HL-60 (cell line): ENCODE results near the gene LRRC39.

Experiments used
- GABPA ChIP-seq: IDR thresholded peaks from 2 replicates; pipeline ENCODE4 v1.6.1; 2012; ENCODE audit warnings: low read depth
- POLR2AphosphoS5 ChIP-seq: IDR thresholded peaks from 2 replicates; pipeline ENCODE4 v1.6.1; 2012; ENCODE audit warnings: low read depth
- SPI1 ChIP-seq: IDR thresholded peaks from 2 replicates; pipeline ENCODE4 v1.6.1; 2012; ENCODE audit warnings: low read depth, mild to moderate bottlenecking, borderline replicate concordance
- TF ChIP-seq, protein P1 (sequence below): IDR thresholded peaks from one replicate; pipeline ENCODE4 v1.5.1; 2011; ENCODE audit warnings: low read length, control low read depth, inconsistent platforms; ENCODE audit not compliant: insufficient read depth
- TF ChIP-seq, protein P2 (sequence below): IDR thresholded peaks from 2 replicates; pipeline ENCODE4 v1.6.1; 2012; ENCODE audit warnings: low read depth; ENCODE audit not compliant: insufficient replicate concordance

DNA sequence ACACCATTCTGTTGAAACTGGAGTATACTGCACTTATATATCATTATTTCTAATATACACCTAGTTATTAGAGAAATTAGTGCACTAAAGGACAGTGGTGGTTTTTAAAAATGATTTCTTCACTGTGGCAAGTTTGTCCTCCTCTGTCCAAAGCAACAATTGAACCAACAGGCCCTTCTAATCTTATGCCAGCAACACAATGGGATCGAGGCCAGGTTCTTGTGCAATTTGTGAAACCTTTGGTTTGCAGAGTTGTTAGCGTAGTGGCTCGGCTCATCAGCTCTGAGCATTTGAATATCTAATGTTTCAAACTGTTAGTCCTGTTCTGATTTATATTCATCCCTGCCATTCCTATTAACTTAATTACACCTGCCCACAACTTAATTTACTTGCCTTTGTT lies 9.9 kb upstream of the LRRC39 start:
- TF ChIP-seq, protein P1, sequence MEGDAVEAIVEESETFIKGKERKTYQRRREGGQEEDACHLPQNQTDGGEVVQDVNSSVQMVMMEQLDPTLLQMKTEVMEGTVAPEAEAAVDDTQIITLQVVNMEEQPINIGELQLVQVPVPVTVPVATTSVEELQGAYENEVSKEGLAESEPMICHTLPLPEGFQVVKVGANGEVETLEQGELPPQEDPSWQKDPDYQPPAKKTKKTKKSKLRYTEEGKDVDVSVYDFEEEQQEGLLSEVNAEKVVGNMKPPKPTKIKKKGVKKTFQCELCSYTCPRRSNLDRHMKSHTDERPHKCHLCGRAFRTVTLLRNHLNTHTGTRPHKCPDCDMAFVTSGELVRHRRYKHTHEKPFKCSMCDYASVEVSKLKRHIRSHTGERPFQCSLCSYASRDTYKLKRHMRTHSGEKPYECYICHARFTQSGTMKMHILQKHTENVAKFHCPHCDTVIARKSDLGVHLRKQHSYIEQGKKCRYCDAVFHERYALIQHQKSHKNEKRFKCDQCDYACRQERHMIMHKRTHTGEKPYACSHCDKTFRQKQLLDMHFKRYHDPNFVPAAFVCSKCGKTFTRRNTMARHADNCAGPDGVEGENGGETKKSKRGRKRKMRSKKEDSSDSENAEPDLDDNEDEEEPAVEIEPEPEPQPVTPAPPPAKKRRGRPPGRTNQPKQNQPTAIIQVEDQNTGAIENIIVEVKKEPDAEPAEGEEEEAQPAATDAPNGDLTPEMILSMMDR = no peak
- TF ChIP-seq POLR2AphosphoS5 (no peak), GABPA (no peak), SPI1 (no peak)
- TF ChIP-seq, protein P2, sequence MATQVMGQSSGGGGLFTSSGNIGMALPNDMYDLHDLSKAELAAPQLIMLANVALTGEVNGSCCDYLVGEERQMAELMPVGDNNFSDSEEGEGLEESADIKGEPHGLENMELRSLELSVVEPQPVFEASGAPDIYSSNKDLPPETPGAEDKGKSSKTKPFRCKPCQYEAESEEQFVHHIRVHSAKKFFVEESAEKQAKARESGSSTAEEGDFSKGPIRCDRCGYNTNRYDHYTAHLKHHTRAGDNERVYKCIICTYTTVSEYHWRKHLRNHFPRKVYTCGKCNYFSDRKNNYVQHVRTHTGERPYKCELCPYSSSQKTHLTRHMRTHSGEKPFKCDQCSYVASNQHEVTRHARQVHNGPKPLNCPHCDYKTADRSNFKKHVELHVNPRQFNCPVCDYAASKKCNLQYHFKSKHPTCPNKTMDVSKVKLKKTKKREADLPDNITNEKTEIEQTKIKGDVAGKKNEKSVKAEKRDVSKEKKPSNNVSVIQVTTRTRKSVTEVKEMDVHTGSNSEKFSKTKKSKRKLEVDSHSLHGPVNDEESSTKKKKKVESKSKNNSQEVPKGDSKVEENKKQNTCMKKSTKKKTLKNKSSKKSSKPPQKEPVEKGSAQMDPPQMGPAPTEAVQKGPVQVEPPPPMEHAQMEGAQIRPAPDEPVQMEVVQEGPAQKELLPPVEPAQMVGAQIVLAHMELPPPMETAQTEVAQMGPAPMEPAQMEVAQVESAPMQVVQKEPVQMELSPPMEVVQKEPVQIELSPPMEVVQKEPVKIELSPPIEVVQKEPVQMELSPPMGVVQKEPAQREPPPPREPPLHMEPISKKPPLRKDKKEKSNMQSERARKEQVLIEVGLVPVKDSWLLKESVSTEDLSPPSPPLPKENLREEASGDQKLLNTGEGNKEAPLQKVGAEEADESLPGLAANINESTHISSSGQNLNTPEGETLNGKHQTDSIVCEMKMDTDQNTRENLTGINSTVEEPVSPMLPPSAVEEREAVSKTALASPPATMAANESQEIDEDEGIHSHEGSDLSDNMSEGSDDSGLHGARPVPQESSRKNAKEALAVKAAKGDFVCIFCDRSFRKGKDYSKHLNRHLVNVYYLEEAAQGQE = no peak
